Endodermal cell (in vitro differentiated cells): ENCODE measurements around the gene SLC28A1. TPM values are rescaled to one million over a fixed set of nuclear protein-coding genes. Genes with fewer than 3 reads are reported as not detected.

Source experiments
- DNase-seq: peaks from one replicate; pipeline ENCODE4 v3.0.0-alpha.2; 2017
- H3K27ac ChIP-seq: 2 replicates; pipeline ENCODE4 v1.5.1; 2013; ENCODE audit warnings: mild to moderate bottlenecking, low read depth, low read length, moderate library complexity
- H3K27me3 ChIP-seq: 2 replicates; pipeline ENCODE4 v1.6.1; 2013; ENCODE audit warnings: mild to moderate bottlenecking, low read length, moderate library complexity; ENCODE audit not compliant: insufficient read depth, control insufficient read depth, poor library complexity, severe bottlenecking
- H3K36me3 ChIP-seq: 2 replicates; pipeline ENCODE4 v1.7.0; 2013; ENCODE audit warnings: mild to moderate bottlenecking, low read length, moderate library complexity; ENCODE audit not compliant: control insufficient read depth, insufficient read depth
- H3K4me1 ChIP-seq: one replicate; pipeline ENCODE4 v1.7.0; 2013; ENCODE audit warnings: low read length; ENCODE audit not compliant: control insufficient read depth, insufficient read depth
- H3K4me3 ChIP-seq: 2 replicates; pipeline ENCODE4 v1.5.1; 2013; ENCODE audit warnings: mild to moderate bottlenecking, low read length, moderate library complexity
- H3K9ac ChIP-seq: 2 replicates; pipeline ENCODE4 v1.6.1; 2013; ENCODE audit warnings: mild to moderate bottlenecking, low read length, moderate library complexity; ENCODE audit not compliant: poor library complexity, severe bottlenecking; ENCODE audit errors: extremely low read depth
- H3K9me3 ChIP-seq: 2 replicates; pipeline ENCODE4 v1.6.1; 2013; ENCODE audit warnings: mild to moderate bottlenecking, low read length, moderate library complexity; ENCODE audit not compliant: control insufficient read depth
- H3K27ac Mint-ChIP-seq: 2 replicates; pipeline ENCODE4 v1.8.0; 2020; ENCODE audit warnings: mixed read lengths
- H3K27me3 Mint-ChIP-seq: 2 replicates; pipeline ENCODE4 v1.8.0; 2021; ENCODE audit warnings: mild to moderate bottlenecking, mixed read lengths; ENCODE audit not compliant: insufficient read depth
- H3K36me3 Mint-ChIP-seq: 2 replicates; pipeline ENCODE4 v1.8.0; 2020; ENCODE audit warnings: low read depth, mixed read lengths
- H3K4me1 Mint-ChIP-seq: 2 replicates; pipeline ENCODE4 v1.8.0; 2020; ENCODE audit warnings: mixed read lengths
- H3K4me3 Mint-ChIP-seq: 2 replicates; pipeline ENCODE4 v1.8.0; 2020; ENCODE audit warnings: mild to moderate bottlenecking, moderate library complexity, mixed read lengths
- H3K9me3 Mint-ChIP-seq: 2 replicates; pipeline ENCODE4 v1.8.0; 2020; ENCODE audit warnings: mild to moderate bottlenecking, mixed read lengths
- WGBS, 2 experiments: methylation state at CpG; one replicate each; pipeline versions ENCODE4 v1.1.5 to v1.1.7; 2013; ENCODE audit warnings: missing lambda C conversion rate in 2 of 2, mixed read lengths in 1 of 2; ENCODE audit not compliant: insufficient coverage in 1 of 2, insufficient read length in 1 of 2; 5-methylcytosine and 5-hydroxymethylcytosine counted together
- total RNA-seq, 2 donors: library from RNA; stranded (reverse); fragmentation: NEBNext Ultra II Directional in 1 of 2; extraction: Animal tissue kit (Norgen Biotek cat#: 25700) in 1 of 2; gene quantifications; 2 replicates in 1 of 2; 3 replicates in 1 of 2; pipeline ENCODE4 v1.2.1, GENCODE V29; 2021
- TF ChIP-seq, protein P1 (sequence below): fragments of 200-600 bp; sonication (generic); conservative IDR thresholded peaks from 2 replicates; pipeline ENCODE4 v1.5.0; 2021; ENCODE audit warnings: antibody characterized with exemption, mild to moderate bottlenecking

The SLC28A1 gene
- total RNA-seq, 2 donors from 2014 or later: not detected

DNA sequence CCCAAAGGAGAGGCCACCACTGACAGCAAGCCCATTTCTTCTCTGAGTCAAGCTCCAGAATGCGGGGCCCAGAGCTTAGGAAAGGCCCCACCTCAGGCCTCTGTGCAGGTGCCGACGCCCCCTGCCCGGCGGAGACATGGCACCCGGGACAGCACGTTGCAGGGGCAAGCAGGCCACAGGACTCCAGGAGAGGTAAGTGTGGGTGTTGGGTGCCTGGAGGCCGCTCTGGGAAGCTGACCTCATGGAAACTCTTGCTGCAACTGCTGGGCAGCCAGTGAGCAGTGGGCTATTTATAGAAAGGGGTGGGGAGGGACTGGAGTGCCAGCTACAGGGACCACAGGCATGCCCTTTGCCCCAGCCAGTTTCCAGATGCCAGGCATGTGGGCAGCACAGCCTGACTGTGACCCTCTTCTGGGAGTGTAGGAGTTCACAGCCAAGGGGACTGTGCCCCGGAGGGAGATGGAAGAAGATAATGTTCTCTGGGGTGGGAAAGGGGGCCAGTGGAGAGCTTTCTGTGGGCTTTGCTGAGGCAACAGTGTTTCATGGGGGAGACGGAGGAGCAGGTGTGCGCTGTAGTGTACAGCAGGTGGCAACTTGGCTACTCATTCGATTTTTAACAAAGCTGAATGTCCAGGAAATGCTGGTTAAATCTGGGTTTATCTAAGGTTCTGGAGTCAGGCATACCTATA lies 43.6 kb upstream of the SLC28A1 start:
- Mint-ChIP-seq H3K9me3 (peaks cover 3% of the 10 kb centered on the region), H3K27ac (peak overlapping the region; percentile 19), H3K4me3 (no peak overlapping the region), H3K4me1 (no peaks in the 10 kb centered on the region), H3K36me3 (peaks cover 79% of the 10 kb centered on the region), H3K27me3 (no peaks in the 10 kb centered on the region)
- DNase-seq: no peak
- Histone ChIP-seq H3K36me3 (peaks cover 76% of the 10 kb centered on the region), H3K27ac (no peak overlapping the region), H3K9ac (no peak overlapping the region), H3K4me3 (no peak overlapping the region), H3K4me1 (no peaks in the 10 kb centered on the region), H3K27me3 (no peaks in the 10 kb centered on the region), H3K9me3 (no peaks in the 10 kb centered on the region)
- TF ChIP-seq, protein P1, sequence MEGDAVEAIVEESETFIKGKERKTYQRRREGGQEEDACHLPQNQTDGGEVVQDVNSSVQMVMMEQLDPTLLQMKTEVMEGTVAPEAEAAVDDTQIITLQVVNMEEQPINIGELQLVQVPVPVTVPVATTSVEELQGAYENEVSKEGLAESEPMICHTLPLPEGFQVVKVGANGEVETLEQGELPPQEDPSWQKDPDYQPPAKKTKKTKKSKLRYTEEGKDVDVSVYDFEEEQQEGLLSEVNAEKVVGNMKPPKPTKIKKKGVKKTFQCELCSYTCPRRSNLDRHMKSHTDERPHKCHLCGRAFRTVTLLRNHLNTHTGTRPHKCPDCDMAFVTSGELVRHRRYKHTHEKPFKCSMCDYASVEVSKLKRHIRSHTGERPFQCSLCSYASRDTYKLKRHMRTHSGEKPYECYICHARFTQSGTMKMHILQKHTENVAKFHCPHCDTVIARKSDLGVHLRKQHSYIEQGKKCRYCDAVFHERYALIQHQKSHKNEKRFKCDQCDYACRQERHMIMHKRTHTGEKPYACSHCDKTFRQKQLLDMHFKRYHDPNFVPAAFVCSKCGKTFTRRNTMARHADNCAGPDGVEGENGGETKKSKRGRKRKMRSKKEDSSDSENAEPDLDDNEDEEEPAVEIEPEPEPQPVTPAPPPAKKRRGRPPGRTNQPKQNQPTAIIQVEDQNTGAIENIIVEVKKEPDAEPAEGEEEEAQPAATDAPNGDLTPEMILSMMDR: no peak
- WGBS, 2 experiments: 96 to 98% methylated on average over 9 to 12 of the region's 12 CpGs

DNA sequence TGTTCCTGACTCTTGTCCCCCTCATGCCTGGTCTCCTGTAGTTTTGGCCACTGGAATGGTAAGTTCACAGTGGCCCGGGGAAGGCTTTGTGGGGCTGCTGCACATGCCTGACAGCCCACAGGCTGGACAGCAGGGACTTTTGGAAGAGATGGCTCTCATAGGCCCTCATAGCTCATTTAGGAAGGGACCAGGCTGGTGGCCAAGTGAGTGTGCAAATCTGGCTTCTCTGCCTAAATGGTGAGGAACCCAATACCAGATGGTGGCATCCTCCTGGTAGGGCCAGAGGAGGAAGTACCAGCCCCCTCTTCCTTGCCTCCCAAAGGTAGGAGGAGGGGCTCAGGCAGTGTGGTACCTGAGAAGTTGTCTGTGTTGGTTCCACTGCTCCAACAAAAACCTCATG lies 41.7 kb upstream of the SLC28A1 start:
- Histone ChIP-seq H3K36me3 (peaks cover 76% of the 10 kb centered on the region), H3K4me3 (no peak overlapping the region), H3K27ac (no peak overlapping the region), H3K9ac (no peak overlapping the region), H3K4me1 (no peaks in the 10 kb centered on the region), H3K9me3 (no peaks in the 10 kb centered on the region), H3K27me3 (no peaks in the 10 kb centered on the region)
- Mint-ChIP-seq H3K27me3 (no peaks in the 10 kb centered on the region), H3K36me3 (peaks cover 77% of the 10 kb centered on the region), H3K4me1 (no peaks in the 10 kb centered on the region), H3K4me3 (no peak overlapping the region), H3K27ac (no peak overlapping the region), H3K9me3 (peaks cover 13% of the 10 kb centered on the region)
- TF ChIP-seq, protein P1: no peak
- WGBS, 2 experiments: 98 to 100% methylated on average over 1 of the region's 1 CpG
- no peak for DNase-seq

DNA sequence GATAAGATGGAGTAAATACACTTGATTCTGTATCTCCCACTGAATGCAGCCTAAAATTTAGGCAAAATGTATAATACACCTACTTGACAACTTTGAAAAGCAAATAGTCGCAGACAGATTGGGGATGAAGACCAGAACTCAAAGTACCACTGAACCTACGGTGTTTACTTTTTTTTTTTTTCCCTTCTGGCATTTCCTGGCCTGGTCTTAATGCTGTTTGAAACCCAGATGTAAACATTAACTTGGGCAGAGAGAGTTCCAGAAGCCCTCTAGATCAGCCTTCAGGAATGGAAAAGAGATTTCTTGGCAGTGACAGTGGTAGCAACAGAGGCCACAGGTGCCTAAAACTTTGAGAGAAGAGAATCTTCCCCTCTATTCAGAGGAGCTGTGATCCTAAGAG lies 39.5 kb upstream of the SLC28A1 start:
- Histone ChIP-seq H3K27me3 (no peaks in the 10 kb centered on the region), H3K27ac (no peak overlapping the region), H3K4me1 (no peaks in the 10 kb centered on the region), H3K36me3 (peaks cover 73% of the 10 kb centered on the region), H3K4me3 (no peak overlapping the region), H3K9ac (no peak overlapping the region), H3K9me3 (no peaks in the 10 kb centered on the region)
- H3K4me3 Mint-ChIP-seq: no peak overlapping the region
- no peaks in the 10 kb centered on the region for H3K27me3 Mint-ChIP-seq
- H3K9me3 Mint-ChIP-seq: peaks cover 13% of the 10 kb centered on the region
- TF ChIP-seq, protein P1: no peak
- peaks cover 72% of the 10 kb centered on the region for H3K36me3 Mint-ChIP-seq
- WGBS, 2 experiments: 86 to 95% methylated on average over 2 of the region's 2 CpGs
- no peak for DNase-seq
- peak overlapping the region; percentile 18 for H3K27ac Mint-ChIP-seq
- no peaks in the 10 kb centered on the region for H3K4me1 Mint-ChIP-seq
